Measurements from ENCODE around the gene GCDH.
"Not testable (repeated sequence)": the region's sequence is repeated elsewhere in the genome, so short reads cannot be mapped to it uniquely, and the experiment has no call there.

GCDH gene

GRCh38 chr19:12872941-12873890 is 17.7 kb upstream of the GCDH start:
- DNase-seq, result peak; percentile 43

GRCh38 chr19:12873891-12874745 is 16.8 kb upstream of the GCDH start:
- DNase-seq, result no peak

DNA sequence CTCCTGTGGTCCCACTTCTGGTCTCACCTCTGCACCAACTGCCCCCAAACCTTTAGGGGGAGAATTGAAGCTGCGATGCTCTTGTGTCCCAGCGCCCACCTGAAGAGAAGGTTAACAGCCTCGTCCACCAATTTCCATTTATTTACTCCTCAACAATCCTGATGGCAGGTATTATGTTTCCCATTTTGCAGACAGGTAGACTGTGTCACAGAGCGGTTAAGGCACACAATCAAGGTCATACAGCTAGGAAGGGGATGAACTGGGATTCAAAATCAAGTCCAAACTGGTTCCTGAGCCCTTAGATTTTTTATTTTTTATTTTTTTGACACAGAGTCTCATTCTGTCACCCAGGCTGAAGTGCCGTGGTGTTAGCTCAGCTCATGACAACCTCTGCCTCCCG is 15.9 kb upstream of the GCDH start:
- DNase-seq, result no peak

- peak; percentile 27 for DNase-seq
Observed at GRCh38 chr19:12880551-12881171, 10.3 kb upstream of the GCDH start.

DNA sequence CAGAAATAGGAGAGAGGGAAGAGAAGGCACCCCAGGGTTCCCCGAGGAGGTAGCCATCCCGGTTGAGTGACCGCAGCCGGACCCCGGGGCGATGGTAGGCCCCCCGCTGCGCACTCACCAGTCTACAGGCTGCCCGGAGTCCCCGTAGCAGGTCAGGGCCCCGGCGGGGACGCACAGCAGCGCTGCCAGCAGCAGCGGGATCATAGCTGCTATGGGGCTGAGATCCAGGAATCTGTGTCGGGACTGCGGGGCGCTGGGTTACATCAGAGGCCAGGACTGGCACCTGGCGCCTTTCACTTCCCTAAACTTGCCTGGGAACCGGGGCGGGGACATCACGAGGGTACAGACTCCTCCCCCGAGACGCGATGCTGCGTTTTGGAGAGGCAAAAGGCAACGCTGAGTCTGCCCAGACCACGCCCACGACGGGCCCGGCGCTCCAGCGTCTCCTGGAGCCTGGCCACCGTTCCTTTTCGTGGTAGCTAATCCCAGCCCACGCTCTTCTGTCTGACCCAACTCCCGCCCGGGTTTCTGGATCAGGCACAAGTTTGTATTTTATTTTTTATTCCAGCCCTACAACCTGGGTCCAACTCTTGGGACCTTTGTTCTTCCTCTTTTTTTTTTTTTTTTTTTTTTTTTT is 9.7 kb upstream of the GCDH start, which contains the start of gene DNASE2:
DNASE2 (minus strand) TSS at position 278 of the 637 bp plus-strand sequence; CDS start at position 204, 74 bp downstream.
- DNase-seq, result peak; percentile 96

- no peak for DNase-seq
Observed at GRCh38 chr19:12882589-12882988, 8.4 kb upstream of the GCDH start.

DNA sequence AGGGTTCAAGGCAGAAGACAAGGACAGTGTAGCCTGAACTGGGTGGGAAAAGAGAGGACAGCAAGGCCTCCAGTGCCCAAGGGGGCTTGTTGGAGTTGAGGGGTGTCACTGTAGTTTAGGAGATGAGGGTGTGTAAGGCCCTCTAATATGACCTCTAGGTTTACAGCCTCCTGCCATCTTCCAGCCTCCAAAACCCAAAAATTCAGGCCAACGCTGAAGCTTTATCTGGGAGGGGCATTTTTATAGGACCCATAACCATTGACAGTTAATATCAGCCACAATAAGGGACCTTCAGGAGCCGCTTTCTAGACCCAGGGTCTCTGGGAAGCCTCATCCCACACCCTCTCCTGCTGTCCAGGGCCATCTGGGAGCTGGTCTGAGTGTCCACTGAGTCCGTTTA is 6.8 kb upstream of the GCDH start:
- no peak for DNase-seq

- DNase-seq, result no peak
Observed at GRCh38 chr19:12884627-12884925, 6.4 kb upstream of the GCDH start.

DNA sequence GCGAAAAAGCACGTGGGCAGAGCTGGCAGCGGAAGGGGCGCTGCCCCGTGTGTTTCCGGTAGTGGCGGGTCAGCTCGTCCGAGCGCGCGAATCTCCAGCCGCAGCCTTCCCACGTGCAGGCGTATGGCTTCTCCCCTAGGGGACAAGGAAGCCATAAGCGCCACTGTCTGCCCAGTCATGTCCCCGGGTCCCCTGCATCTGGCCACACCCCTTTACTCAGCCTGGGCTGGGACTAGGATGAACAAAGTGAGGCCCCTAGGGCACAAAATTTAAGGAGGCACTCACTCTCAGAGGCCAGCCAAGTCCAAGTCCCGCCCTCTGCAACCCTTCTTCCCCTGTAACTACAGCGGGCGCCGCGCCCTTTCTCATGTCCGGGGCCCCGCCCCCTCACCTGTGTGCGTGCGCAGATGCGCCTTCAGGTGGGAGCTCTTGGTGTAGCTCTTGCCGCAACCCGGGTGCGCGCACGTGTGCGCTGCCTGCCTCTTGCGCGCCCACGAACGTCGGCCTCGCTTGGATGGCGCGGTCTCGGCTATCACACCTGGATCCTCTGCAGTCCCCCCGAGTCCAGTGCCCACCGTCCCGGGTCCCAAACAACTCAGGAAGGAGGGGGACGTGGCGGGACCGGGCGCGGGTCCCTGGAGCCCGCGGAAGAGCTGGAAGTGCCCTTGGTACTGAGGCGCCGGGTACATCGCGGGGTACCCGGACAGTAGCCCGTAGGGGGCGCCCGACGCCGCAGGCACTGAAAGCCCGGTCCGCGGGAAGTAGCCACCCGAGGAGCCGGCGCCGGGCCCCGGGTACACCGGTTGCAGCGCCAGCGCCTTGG is 5.8 kb upstream of the GCDH start:
- DNase-seq, result peak; percentile 94

GRCh38 chr19:12885749-12886650 is 5.0 kb upstream of the GCDH start:
- no peak for DNase-seq

GRCh38 chr19:12886651-12886968 is 4.3 kb upstream of the GCDH start:
- DNase-seq, result no peak

DNA sequence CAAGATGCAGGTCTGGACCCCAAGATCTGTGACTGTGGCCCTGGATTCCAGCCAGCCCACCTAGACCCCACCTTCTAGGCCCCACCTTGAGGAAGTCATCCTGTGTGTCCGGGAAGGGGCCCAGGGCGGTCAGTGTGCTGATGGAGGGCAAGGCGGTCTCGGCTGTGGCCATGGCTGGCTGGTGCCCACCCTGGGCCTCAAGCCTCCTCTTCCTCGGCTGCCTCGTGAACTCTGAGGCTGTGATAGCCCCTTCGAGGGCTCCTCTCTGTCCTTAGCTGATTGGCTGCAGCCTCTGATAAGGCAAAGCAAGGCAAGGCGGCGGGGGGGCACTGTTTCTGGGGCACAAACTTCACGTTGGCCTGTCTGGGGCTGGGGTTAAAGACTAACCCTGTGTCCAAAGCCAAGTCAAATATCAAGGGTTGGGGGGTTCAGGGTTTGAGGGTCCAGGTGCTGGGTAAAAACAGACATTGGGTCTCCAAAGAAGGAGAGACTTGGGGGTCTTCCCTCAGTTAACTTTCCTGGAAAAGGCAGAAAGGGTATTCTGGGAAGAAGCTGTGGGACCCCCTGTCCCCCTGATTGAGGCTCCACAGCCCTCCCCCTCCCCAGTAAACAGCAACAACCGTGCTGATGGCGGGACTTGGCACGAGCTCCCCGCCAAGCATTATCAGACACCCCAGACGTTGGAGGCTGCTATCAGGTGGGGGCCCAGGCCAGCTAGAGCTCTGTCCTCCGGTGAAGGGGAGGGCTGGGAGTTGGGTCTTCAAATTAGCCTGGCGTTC is 3.8 kb upstream of the GCDH start, which contains the start of gene KLF1:
KLF1 (minus strand) TSS at position 233 of the 779 bp plus-strand sequence; CDS start at position 172, 61 bp downstream.
- no peak for DNase-seq

GRCh38 chr19:12888006-12888603 is 2.9 kb upstream of the GCDH start:
- DNase-seq, result no peak

DNA sequence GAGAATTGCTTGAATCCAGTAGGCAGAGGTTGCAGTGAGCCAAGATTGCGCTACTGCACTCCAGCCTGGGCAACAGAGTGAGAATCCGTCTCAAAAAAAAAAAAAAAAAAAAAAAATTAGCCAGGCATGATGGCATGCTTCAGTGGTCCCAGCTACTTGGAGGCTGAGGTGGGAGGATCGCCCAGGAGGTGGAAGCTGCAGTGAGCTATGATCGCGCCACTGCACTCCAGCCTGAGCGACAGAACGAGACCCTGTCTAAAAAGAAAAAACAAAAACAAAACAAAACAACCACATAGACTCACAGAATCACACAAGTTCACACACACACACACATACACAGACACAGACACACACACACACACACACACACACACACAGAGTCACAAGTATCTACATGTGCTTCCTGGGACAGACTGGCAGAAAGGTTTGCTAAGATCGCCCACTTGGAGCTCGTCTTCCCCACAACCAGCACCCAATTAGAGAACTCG is 617 bp upstream of the GCDH start:
- not testable (repeated sequence) for DNase-seq

GRCh38 chr19:12891553-12892021 is 627 bp downstream of the GCDH start:
- no peak for DNase-seq

DNA sequence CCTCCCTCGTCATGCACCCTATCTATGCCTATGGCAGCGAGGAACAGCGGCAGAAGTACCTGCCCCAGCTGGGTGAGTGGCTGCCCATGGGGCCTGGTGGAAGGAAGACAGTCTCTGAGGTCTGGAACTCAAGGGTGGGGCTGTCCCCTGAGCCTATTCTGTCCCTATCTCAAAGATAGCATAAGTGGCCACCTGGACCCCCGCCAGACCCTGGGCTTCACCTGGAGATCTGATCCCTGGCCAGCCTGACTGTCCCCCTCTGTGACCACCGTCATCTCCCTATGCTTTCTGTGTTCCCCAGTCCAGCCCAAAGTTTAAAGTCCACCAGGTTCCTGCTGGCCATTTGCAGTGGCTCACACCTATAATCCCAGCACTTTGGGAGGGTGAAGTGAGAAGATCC is 2.6 kb downstream of the GCDH start:
- DNase-seq, result no peak

- DNase-seq, result no peak
Observed at GRCh38 chr19:12896460-12896859, 5.5 kb downstream of the GCDH start.

DNA sequence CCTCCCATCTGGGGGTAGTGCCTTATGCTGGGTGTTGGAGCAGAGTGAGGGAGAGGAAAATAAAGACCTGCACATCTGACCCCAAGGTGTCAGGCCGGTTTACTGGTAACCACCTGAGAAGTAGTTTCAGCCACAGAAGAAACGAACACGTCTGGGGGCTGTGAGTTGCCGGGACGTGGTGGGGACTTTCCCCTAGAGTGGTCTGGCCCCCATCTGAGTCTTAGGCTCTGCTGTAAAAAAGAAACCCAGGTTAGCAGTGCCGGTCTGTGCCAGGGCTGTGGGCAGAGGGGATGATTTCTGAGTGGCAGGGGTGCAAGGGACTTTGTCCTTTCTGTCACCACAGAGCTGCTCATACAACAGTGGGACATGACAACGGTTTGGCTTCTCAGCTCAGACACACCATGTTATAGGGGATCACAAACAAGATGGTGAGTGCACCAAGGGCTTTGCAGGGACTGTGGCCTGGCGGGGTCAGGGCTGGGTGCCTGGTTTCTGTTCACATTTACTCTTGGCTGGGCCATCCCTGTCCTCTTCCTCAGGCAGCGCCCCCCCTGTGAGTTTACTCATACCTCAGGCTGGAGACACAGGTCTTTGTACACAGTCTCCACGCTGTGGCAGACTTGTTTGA is 9.0 kb downstream of the GCDH start:
- no peak for DNase-seq

GRCh38 chr19:12907166-12907565 is 16.2 kb downstream of the GCDH start:
- no peak for DNase-seq

All from CD4-positive, alpha-beta T cell treated with Interleukin-6 for 4 hours (primary cell).